ENCODE measurements around the gene DTWD2. TPM values are rescaled to one million over a fixed set of nuclear protein-coding genes. Genes with fewer than 3 reads are reported as not detected.

Gene DTWD2
- polyA plus RNA-seq, 1 experiment: 1.8 TPM

DNA sequence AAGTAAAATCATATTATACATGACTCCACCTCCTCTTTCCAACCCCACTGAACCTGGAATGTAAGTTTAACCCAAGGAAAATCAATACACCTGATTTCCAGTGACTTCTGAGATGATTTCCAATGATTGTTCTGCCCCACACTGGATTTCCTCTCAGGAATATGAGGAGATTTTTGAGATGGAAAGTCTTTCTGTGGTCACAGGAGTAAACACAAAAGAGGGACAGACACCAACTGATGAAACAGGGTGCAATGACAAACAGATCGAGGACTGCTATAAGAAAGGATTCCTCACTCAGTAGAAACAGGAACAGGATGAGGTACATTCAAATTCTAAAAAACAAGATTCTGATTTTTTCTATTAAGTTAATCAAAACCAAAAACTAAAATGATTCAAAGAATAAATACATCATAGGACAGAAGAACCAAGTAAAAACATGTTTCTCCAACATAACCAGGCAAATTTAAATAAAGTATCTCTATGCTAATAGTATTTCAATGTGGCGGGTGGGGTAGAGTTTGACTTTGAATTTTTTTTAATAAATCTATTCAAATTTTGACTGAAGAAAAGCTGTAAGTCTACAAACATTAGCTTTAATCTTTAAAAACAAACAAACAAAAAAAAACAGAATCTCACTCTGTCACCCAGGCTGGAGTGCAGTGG lies 42.1 kb downstream of the DTWD2 start:
- DNase-seq (ENCODE audit: low read depth): no peak
- Histone ChIP-seq H3K27me3 (ENCODE audit: control insufficient read depth, insufficient read depth, low read length) (no peaks in the 10 kb centered on the region), H3K36me3 (ENCODE audit: control insufficient read depth, insufficient read depth, low read length) (no peaks in the 10 kb centered on the region), H3K4me3 (ENCODE audit: low read depth, low read length) (no peak overlapping the region)
- TF ChIP-seq, protein P1, sequence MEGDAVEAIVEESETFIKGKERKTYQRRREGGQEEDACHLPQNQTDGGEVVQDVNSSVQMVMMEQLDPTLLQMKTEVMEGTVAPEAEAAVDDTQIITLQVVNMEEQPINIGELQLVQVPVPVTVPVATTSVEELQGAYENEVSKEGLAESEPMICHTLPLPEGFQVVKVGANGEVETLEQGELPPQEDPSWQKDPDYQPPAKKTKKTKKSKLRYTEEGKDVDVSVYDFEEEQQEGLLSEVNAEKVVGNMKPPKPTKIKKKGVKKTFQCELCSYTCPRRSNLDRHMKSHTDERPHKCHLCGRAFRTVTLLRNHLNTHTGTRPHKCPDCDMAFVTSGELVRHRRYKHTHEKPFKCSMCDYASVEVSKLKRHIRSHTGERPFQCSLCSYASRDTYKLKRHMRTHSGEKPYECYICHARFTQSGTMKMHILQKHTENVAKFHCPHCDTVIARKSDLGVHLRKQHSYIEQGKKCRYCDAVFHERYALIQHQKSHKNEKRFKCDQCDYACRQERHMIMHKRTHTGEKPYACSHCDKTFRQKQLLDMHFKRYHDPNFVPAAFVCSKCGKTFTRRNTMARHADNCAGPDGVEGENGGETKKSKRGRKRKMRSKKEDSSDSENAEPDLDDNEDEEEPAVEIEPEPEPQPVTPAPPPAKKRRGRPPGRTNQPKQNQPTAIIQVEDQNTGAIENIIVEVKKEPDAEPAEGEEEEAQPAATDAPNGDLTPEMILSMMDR (IDR thresholded peaks at IDR 0.05; ENCODE audit: insufficient read depth, low read depth, low read length): no peak
- CTCF ChIA-PET: interaction anchor here (0.9 kb wide), 1 partner anchor 23 kb away, joined by 3 read pairs; no protein-coding TSS in a partner anchor
- POLR2A ChIA-PET: no interaction called here

DNA sequence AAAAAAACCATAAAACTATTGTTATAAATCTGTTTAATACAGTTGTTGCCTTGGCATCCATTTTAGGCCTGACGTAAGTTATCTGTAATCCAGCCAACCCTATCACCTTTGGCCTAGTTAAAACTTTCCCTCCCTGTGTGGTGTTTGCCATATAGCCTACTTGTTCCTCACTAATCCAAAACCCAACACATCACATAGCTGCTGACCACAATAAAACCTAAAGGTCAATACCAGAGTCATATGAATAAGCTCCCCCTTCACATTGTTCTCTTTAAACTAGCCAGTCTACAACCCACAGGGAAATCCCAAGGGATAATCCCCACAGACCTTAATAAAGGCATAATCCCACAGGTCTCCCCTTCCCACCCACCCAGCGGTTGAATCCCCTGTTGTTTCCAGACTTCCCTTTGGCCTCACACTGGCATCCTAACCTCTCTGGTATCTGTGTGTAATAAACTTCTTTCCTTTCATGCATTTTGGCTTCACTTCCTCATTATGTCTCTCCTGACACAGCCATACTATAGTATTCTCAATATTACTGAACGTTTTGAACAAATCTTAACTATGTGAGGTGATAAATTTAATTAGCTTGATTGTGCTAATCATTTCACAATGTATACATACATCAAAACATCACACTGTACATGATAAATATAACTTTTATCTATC lies 50.8 kb downstream of the DTWD2 start:
- Histone ChIP-seq H3K36me3 (ENCODE audit: control insufficient read depth, insufficient read depth, low read length) (no peaks in the 10 kb centered on the region), H3K4me3 (ENCODE audit: low read depth, low read length) (no peak overlapping the region), H3K27me3 (ENCODE audit: control insufficient read depth, insufficient read depth, low read length) (no peaks in the 10 kb centered on the region)
- TF ChIP-seq, protein P1 (IDR thresholded peaks at IDR 0.05; ENCODE audit: insufficient read depth, low read depth, low read length): no peak
- DNase-seq (ENCODE audit: low read depth): no peak
- POLR2A ChIA-PET: no interaction called here
- CTCF ChIA-PET: no interaction called here

DNA sequence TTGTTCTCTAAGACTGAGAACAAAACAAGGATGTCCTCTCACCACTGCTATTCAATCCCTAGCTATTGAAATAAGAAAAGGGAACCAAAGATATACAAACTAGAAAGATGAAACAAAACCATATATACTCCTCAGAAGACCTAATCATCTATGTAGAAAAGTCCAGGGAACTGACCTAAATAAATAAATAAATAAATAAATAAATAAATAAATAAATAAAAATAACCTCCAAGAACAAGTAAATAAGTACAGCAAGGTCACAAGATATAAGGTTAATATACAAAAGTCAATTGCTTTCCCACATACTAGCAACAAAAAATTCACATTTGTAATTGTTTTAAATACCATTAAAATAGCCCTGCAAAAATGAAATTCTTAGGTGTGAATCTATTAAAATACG lies 54.6 kb downstream of the DTWD2 start:
- Histone ChIP-seq H3K36me3 (ENCODE audit: control insufficient read depth, insufficient read depth, low read length) (no peaks in the 10 kb centered on the region), H3K4me3 (ENCODE audit: low read depth, low read length) (no peak overlapping the region), H3K27me3 (ENCODE audit: control insufficient read depth, insufficient read depth, low read length) (no peaks in the 10 kb centered on the region)
- TF ChIP-seq, protein P1 (IDR thresholded peaks at IDR 0.05; ENCODE audit: insufficient read depth, low read depth, low read length): no peak
- DNase-seq (ENCODE audit: low read depth): no peak
- POLR2A ChIA-PET: no interaction called here
- CTCF ChIA-PET: interaction anchor here (1.1 kb wide), 1 partner anchor 20 kb away, joined by 4 read pairs; no protein-coding TSS in a partner anchor

DNA sequence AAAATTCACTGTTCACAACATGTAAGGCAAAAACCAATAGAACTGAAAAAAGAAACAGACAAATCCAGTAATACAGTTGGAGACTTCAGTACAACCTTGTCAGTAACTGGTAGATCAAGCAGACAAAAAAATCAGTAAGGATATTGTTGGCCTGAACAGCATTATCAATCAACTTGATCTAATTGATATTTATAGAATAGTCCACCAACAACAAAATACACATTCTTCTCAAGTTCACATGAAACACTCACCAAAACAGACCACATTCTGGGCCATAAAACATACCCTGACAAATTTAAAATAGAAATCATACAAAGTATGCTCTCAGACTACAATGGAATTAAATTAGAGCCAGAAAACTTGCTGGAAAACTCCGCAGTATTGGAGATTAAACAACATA lies 56.8 kb downstream of the DTWD2 start:
- TF ChIP-seq, protein P1 (IDR thresholded peaks at IDR 0.05; ENCODE audit: insufficient read depth, low read depth, low read length): no peak
- H3K36me3 ChIP-seq (ENCODE audit: control insufficient read depth, insufficient read depth, low read length): no peaks in the 10 kb centered on the region
- H3K4me3 ChIP-seq (ENCODE audit: low read depth, low read length): no peak overlapping the region
- ChIA-PET POLR2A (no interaction called here), CTCF (no interaction called here)
- no peaks in the 10 kb centered on the region for H3K27me3 ChIP-seq (ENCODE audit: control insufficient read depth, insufficient read depth, low read length)
- no peak for DNase-seq (ENCODE audit: low read depth)

DNA sequence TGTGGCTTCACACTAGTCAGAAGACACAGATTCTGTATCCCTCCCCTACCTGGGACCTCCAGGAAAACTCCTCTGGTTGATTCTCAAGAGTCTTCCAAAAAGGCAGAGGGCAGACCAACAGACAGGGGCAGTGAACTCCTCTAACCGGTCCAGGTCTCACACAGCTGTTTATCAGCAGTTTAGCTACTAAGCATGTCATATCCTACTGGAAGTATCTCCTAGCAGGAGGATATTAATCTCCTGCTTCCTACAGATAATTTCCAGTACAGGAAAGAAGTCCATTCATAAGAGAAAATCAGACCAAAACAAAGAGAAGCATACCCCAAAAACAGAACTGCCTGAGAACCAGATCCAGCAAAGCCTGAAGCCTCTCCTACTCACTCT lies 64.3 kb downstream of the DTWD2 start:
- ChIA-PET CTCF (interaction anchor here (0.9 kb wide), 1 partner anchor 32 kb away, joined by 3 read pairs; no protein-coding TSS in a partner anchor), POLR2A (no interaction called here)
- Histone ChIP-seq H3K36me3 (ENCODE audit: control insufficient read depth, insufficient read depth, low read length) (no peaks in the 10 kb centered on the region), H3K4me3 (ENCODE audit: low read depth, low read length) (no peak overlapping the region), H3K27me3 (ENCODE audit: control insufficient read depth, insufficient read depth, low read length) (no peaks in the 10 kb centered on the region)
- TF ChIP-seq, protein P1 (IDR thresholded peaks at IDR 0.05; ENCODE audit: insufficient read depth, low read depth, low read length): no peak
- no peak for DNase-seq (ENCODE audit: low read depth)
